HG03469 (cell line): ENCODE results near the gene COL4A1.

Experiments used
- ATAC-seq: cut with Tn5 transposase; IDR thresholded peaks from one replicate; pipeline ENCODE4 v1.9.1; 2021; ENCODE audit warnings: mild to moderate bottlenecking, moderate library complexity, moderate number of reproducible peaks; ENCODE audit not compliant: unreplicated experiment

The COL4A1 gene

DNA sequence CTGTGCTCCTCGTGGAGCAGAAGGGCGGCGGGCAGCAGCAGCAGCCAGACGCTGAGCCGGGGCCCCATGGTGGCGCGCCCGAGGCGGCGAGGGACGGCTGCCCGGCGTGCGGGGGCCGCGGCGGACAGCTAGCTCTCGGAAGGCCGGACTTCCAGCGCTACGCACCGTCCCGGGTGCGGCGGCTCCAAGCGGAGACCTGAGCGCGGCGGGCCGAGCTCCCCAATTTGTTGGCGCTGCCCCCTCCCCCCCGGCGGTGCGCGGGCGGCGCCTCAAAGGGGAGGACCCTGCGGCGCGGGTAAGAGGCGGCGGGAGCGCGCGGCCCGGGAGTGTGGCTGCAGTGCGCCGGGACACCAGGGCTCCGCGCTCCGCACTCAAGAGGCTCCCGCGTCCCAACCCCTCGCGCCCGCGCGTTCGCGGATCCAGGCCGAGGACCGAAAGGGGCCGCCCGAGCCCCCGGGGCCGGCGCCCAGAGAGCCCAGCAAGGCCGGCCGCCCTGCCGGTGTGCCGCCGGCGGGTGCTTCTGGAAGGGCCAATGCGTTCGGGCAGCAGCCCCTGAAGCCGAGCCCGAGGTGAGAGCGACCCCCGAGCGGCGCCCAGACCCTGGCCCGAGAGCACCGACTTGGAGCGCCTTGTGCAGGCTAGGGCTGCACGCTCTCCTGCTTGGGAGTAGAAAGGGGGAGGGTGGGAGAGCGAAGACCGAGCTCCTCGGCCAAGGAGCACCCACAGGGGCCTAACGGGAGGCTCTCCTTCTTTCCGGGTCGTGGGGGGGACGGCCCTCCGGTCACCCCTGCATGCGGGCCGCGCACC, at the start of gene COL4A1, which contains the start of gene COL4A2:
TSS of gene COL4A1 (minus strand) at position 198 of the 807 bp plus-strand sequence. CDS start at position 68, 130 bp downstream.
TSS of gene COL4A2 (plus strand) at position 325 of the 807 bp plus-strand sequence. CDS start 620 bp downstream, outside the sequence.
- no peak for ATAC-seq

DNA sequence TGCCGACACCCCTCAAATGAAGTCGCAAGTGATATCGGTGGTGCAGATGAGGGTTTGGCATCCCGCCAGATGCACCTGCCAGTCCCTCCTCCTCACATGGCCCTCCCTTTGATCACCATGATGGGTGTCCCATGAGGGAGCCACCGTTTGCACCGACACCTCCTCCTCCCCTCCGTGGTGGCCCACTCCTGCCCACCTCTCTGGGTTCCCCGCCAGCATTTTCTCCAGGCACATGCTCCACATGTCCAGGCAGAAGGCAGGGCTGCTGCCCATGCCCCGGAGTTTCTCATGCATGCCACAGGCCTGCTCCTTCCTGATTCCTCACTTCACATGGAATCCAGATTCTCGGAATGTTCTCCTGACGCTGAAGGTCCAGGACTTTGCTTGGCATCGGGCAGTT, 49.4 kb upstream of the COL4A1 start:
- ATAC-seq = no peak

DNA sequence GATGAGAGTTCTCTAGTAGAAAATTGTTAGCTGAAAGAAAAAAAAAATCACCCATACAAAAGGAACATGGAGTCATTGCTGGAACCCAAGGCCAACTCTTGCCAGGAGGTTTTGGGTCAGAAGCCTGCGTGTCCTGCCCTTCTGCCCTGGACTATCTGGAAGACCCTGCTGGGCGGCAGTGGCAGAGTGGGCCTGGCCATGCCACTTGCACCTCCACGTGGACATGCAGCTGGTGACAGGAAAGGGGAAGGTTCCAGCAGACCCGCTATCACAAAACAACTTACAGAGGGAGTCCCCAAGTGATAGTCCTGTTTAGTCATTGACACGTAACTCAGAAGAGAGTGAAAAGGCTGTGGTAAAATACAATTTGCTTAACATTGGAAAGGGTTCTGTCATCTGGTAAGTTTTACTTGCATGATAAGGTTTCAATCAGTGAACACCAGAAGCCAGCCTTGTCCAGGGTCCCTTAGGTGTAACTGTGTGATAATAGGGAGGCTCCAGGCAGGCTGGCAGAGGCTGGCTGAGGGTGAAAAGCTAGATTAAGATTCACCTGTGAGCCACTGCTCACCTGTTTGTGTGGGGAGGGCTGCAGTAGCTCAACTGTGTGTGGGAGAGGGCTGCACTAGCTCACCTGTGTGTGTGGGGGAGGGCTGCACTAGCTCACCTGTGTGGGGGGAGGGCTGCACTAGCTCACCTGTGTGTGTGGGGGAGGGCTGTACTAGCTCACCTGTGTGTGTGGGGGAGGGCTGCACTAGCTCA, 47.9 kb upstream of the COL4A1 start:
- no peak for ATAC-seq

DNA sequence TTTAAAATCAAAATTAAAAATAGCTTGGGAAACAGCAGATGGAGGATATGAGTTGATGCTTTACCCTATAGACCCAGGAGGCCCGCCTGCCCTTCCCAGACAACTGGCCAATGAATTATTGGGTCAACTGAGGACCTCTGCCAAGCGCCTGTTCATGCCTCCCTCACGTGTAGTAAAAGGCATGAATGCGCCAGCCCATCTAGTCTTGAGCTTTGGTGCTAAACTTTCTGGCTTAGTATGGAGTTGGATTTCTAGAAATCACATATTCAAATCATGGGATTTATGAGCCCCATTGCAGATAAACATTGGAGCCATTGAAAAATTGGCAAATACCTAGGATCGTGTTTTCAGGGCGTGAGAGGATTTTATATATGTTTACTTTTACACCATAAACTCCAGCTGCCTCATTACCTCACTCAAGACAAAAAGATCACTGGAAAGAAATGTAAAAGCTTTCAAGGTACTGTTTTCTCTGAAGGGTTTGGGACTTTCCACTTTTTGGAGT, 47.2 kb upstream of the COL4A1 start:
- no peak for ATAC-seq

- ATAC-seq = no peak
Measured at GRCh38 chr13:110353339-110353977, 46.5 kb upstream of the COL4A1 start.

- no peak for ATAC-seq
Measured at GRCh38 chr13:110352735-110353134, 45.8 kb upstream of the COL4A1 start.

DNA sequence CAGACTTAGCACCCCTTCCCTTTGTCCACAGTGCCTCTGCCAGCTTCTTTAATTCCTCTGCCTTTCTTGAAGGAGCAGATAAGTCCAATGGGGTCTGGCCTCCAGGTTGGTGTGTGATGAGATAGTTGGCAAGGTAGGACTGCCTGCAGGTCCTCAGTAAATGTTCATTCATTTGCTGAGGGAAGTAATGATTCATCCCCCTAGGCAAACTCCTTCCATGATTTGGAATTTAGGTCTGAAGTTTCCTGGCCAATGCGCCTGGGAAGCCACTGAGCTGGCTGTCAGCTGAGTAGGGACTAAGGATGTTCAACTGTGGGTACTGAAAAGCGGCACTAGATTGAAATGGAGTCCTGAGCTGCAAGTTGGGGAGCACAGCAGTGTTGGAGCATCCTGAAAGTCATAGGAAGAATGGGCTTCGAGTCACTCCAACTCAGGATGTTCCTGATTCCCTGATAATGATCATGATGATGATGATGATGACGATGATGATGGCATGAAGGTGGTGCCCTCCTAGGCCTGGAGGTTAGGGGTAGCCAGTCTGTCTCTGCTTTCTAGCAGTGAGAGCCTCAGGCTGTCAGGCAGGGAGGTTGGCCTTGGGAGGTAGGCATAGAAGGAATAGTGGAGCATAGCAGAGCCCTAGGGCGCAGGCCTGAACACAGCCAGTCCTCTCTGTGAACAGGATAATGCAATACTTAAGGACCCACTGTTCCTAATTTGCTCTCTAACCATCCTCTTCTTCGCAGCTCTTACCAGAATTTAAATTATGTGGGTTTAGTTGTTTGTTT, 44.9 kb upstream of the COL4A1 start:
- no peak for ATAC-seq

- no peak for ATAC-seq
Measured at GRCh38 chr13:110350509-110350908, 43.6 kb upstream of the COL4A1 start.

GRCh38 chr13:110350049-110350448, 43.1 kb upstream of the COL4A1 start:
- no peak for ATAC-seq

- ATAC-seq = no peak
Measured at GRCh38 chr13:110349239-110349638, 42.3 kb upstream of the COL4A1 start.

DNA sequence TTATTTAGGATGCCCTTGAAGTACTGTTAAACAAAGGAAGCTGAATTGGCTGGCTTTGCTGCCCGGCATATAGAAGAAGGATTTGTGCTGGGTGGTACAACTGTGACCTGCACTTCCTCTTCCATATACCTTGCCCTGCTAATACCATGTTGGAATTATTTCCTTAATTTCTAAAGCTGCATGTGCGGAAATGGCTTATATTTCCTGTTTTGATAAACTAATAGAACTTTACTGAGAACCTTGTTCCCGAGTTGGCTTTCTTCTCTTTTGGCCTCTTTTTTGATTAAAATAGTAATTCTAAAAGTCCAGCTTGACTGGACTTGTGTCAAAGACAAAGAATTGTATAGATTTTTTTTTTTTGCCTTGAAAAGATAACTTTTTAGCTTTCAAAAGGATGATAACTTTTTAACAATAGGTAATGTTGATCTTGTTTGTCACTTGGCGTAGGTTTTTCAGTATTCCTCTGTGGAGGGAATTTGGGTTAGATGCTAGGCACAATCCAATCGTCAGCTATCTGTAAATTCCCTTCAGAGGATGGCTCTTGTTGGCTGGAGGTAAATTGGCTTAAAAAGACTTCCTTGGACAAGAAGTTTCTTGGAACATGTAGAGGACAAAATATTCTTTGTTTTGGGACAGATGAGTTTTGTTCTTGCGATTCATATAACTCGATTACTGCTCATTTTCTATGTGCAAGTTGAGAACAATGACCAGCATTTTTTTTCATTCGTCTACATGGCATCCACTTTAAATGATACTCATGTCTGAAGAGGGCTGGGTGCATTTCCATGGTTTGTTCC, 41.5 kb upstream of the COL4A1 start:
- no peak for ATAC-seq

DNA sequence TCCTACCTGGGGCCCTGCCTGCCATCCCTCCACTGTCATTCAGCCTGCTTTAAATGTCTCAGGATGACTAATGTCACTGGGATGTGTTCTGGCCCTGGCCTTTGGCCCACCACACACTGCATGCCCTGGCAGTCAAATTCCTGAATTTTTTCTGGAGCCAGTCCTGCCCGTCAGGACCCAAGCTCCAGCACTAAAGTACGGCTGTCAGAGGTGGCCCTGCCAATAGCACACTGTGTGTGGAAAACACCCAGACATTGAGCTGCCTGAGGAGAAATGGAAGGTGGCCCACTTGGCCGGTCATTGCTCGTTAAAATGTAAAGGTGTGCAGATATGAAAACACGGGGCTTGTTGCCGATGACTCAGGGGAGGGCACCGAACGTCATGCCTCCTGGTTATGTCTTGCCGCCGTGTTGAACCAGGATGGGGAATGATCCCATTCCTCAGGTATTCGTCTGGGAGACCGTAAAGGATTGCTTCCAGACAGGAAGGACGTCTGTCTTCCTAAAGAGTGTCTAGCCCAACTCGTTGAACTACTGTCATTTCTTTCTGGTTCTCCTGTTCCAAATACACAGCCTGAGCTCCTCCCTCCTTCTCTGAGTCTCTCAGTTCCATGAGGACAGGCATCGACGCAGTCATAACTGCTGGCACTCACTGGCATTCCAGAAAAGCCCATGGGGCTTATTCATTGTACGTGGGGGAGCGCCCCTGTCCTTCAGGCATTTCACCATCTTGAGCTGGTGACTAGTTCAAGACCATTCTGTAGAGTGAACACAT, 40.8 kb upstream of the COL4A1 start:
- ATAC-seq = no peak

- no peak for ATAC-seq
Measured at GRCh38 chr13:110347088-110347487, 40.1 kb upstream of the COL4A1 start.

GRCh38 chr13:110346661-110347067, 39.7 kb upstream of the COL4A1 start:
- no peak for ATAC-seq

DNA sequence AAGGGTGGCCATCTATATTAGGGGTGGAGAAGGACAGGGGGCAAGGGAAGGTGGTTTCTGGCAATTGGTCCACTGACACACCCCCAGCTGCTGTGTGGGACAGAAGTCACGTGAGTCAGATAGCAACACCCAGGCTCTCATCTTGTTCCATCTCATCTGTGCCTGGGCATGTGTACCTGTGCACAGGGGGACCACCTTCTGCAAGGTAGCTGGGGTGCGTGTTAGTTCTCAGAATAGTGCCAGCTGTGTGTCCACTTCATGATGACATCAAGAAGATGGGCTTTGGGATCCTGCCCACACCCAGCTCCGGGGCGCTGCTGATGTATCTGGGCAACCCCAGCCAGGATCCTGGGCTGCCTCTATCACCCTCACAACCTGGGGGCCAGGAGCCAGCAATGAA, 38.7 kb upstream of the COL4A1 start:
- no peak for ATAC-seq

- no peak for ATAC-seq
Measured at GRCh38 chr13:110345266-110345665, 38.3 kb upstream of the COL4A1 start.

DNA sequence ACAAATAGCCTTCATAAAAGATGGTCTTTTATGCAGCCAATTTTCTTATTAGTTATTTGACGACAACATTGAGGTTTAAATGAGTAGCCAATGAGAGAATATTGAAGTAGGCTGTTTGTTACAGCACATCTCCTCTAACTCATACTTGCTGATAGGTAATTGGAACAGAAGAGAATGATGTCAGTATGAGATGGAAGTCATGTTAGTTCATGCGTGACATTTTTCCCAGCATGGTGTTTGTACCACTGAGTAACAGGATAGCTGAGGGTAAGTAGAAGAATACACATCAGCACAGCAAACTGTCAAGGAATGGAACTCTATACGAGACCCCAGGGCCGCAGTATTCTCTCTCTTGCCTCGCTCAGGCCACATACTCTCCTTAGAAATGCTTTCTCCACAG, 37.4 kb upstream of the COL4A1 start:
- ATAC-seq = no peak

- no peak for ATAC-seq
Measured at GRCh38 chr13:110343241-110343865, 36.4 kb upstream of the COL4A1 start.
